Loucy (cell line): Measurements from ENCODE around the gene STXBP5.

Experiments used
- H2AFZ ChIP-seq: fragments of 200-600 bp; sonication (generic); 2 replicates; pipeline ENCODE4 v1.6.0; 2016; ENCODE audit warnings: antibody characterized with exemption, mild to moderate bottlenecking, low read length, moderate library complexity
- H3F3A ChIP-seq: fragments of 200-600 bp; 2 replicates; pipeline ENCODE4 v1.6.0; 2016; ENCODE audit warnings: antibody characterized with exemption, low read depth, mild to moderate bottlenecking
- H3K27me3 ChIP-seq: fragments of 200-600 bp; sonication (generic); 2 replicates; pipeline ENCODE4 v1.6.1; 2014; ENCODE audit warnings: low read length, mild to moderate bottlenecking; ENCODE audit not compliant: insufficient read depth, poor library complexity, severe bottlenecking
- H3K36me3 ChIP-seq: fragments of 200-600 bp; sonication (generic); 2 replicates; pipeline ENCODE4 v1.6.1; 2016; ENCODE audit warnings: low read length; ENCODE audit not compliant: insufficient read depth
- H3K4me1 ChIP-seq: fragments of 200-600 bp; sonication (generic); 2 replicates; pipeline ENCODE4 v1.5.1; 2014; ENCODE audit warnings: low read length, mild to moderate bottlenecking; ENCODE audit not compliant: insufficient read depth, poor library complexity, severe bottlenecking
- H3K4me2 ChIP-seq: fragments of 200-600 bp; sonication (generic); 2 replicates; pipeline ENCODE4 v1.6.0; 2014; ENCODE audit warnings: antibody characterized with exemption, low read length, low read depth, mild to moderate bottlenecking; ENCODE audit not compliant: poor library complexity, severe bottlenecking
- H3K4me3 ChIP-seq: fragments of 200-600 bp; sonication (generic); 2 replicates; pipeline ENCODE4 v1.5.1; 2014; ENCODE audit warnings: low read length, mild to moderate bottlenecking, mixed read lengths; ENCODE audit not compliant: poor library complexity, severe bottlenecking
- H3K79me2 ChIP-seq: fragments of 200-600 bp; sonication (generic); 2 replicates; pipeline ENCODE4 v1.6.1; 2014; ENCODE audit warnings: low read length; ENCODE audit not compliant: insufficient read depth
- H3K9ac ChIP-seq: fragments of 200-600 bp; sonication (generic); 2 replicates; pipeline ENCODE4 v1.6.0; 2014; ENCODE audit warnings: mild to moderate bottlenecking, low read depth, low read length, moderate library complexity; ENCODE audit not compliant: poor library complexity, severe bottlenecking
- H3K9me2 ChIP-seq: fragments of 200-600 bp; sonication (generic); replicated peaks from 2 replicates; pipeline ENCODE4 v1.6.1; 2016; ENCODE audit warnings: low read depth, low read length, mixed read lengths
- H3K9me3 ChIP-seq: fragments of 200-600 bp; sonication (generic); 2 replicates; pipeline ENCODE4 v1.6.1; 2014; ENCODE audit warnings: mild to moderate bottlenecking, antibody characterized with exemption, low read length, low read depth; ENCODE audit not compliant: insufficient read depth
- H4K20me1 ChIP-seq: fragments of 200-600 bp; sonication (generic); 2 replicates; pipeline ENCODE4 v1.6.0; 2014; ENCODE audit warnings: antibody characterized with exemption, low read length, mild to moderate bottlenecking; ENCODE audit not compliant: insufficient read depth, poor library complexity, severe bottlenecking
- EZH2phosphoT487 ChIP-seq: fragments of 200-600 bp; IDR thresholded peaks from 2 replicates; pipeline ENCODE4 v1.6.1; 2018; ENCODE audit warnings: antibody characterized with exemption, mild to moderate bottlenecking, moderate library complexity, borderline replicate concordance
- TF ChIP-seq, protein P1 (sequence below): fragments of 200-600 bp; sonication (generic); conservative IDR thresholded peaks from 2 replicates; pipeline ENCODE4 v1.5.1; 2014; ENCODE audit warnings: mild to moderate bottlenecking, antibody characterized with exemption, low read length

The STXBP5 gene

DNA sequence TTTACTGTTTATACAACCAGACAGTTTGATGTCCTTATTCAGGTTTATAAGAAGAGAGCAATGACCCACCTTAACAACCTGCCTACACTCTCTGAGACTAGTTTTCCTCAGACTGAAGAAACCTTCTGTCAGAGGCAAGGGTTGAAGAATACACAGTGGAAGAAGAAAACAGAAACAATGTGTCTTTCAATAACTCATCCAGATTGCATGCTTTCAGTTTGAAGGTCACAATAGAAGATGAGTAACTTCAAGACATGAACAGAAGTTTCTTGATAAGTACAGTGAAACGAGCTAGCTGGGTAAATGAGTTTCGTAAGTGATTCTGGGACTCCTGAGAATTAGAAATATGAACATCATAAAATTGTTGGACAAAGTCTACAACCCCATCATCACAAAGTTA is 141.7 kb downstream of the STXBP5 start:
- Histone ChIP-seq H4K20me1 (no peaks in the 10 kb centered on the region), H3F3A (0 out of 2 replicates have a peak, but pooled peaks cover 4% of the 10 kb centered on the region), H3K27me3 (no peaks in the 10 kb centered on the region), H3K4me2 (no peak overlapping the region), H3K9me2 (no peaks in the 10 kb centered on the region), H3K4me1 (peaks cover 6% of the 10 kb centered on the region), H3K79me2 (no peaks in the 10 kb centered on the region), H3K9me3 (no peaks in the 10 kb centered on the region), H2AFZ (no peak overlapping the region), H3K4me3 (no peak overlapping the region), H3K9ac (no peak overlapping the region), H3K36me3 (no peaks in the 10 kb centered on the region)
- TF ChIP-seq, protein P1, sequence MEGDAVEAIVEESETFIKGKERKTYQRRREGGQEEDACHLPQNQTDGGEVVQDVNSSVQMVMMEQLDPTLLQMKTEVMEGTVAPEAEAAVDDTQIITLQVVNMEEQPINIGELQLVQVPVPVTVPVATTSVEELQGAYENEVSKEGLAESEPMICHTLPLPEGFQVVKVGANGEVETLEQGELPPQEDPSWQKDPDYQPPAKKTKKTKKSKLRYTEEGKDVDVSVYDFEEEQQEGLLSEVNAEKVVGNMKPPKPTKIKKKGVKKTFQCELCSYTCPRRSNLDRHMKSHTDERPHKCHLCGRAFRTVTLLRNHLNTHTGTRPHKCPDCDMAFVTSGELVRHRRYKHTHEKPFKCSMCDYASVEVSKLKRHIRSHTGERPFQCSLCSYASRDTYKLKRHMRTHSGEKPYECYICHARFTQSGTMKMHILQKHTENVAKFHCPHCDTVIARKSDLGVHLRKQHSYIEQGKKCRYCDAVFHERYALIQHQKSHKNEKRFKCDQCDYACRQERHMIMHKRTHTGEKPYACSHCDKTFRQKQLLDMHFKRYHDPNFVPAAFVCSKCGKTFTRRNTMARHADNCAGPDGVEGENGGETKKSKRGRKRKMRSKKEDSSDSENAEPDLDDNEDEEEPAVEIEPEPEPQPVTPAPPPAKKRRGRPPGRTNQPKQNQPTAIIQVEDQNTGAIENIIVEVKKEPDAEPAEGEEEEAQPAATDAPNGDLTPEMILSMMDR = no peak
- TF ChIP-seq EZH2phosphoT487 = no peak

DNA sequence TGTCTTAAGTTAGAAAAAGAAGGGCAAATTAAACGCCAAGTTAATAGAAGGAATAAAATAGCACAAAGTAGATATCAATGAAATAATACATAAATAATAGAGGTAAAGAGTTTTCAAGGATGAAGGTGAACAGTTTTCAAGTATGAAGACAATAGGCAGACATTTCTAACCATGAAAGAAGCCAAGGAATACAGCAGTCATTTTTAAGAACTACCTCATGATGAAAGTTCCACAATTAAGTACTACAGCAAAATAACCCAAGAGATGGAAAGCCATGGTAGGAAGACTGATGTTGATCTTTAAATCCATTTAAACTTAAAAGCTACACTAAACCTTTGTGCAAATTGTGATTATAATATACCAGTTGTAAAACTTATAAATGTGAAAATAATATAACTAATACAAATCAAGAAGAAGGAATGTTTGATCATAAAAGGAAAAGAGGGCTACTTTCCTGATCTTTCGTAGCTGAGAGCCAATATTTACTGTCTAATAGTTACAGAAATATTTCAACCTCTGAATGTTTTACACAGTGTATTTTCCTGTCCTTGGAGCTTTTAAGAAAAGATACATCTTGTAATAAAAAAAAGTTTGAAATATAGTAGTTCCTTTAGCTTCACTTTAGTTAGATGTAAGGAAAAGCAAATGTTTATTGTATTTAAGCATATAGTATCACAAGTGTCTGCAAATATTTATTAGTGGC is 143.1 kb downstream of the STXBP5 start:
- Histone ChIP-seq H3K9me3 (no peaks in the 10 kb centered on the region), H3K4me2 (no peak overlapping the region), H3K79me2 (no peaks in the 10 kb centered on the region), H2AFZ (no peak overlapping the region), H3K27me3 (no peaks in the 10 kb centered on the region), H4K20me1 (no peaks in the 10 kb centered on the region), H3K9ac (no peak overlapping the region), H3F3A (0 out of 2 replicates have a peak, but pooled peaks cover 4% of the 10 kb centered on the region), H3K4me3 (no peak overlapping the region), H3K36me3 (no peaks in the 10 kb centered on the region), H3K9me2 (no peaks in the 10 kb centered on the region), H3K4me1 (no peaks in the 10 kb centered on the region)
- TF ChIP-seq, protein P1 = no peak
- no peak for TF ChIP-seq EZH2phosphoT487

DNA sequence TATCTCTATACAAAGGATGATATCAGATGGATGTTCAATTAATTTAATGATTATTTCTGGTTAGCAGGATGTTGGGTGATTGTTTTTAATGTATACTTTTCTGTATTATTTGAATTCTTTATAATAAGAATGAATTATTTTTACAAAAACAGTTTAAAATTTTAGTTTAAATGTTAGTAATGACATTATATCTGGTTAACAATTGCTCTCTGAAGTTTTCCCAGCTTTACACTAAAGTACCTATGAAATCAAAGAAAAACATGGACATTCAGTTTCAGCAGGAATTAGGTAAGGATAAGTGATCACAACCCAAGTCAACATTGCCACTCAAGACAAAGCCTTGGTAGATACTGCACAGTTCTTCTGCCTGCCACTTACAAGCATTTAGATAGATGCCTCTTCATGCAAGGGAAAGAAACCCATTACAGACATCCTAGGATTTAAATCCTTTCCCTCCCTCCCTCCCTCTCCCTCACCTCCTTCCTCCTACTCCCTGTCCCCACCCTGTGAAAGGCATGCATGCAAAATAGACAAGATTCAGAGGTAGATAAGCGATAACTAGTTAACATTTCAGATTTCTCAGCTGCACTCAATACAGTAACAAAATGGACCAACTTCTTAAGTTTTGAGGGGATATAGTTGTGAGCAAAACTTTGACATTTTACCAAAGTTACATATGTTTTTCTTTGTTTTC is 143.8 kb downstream of the STXBP5 start:
- no peaks in the 10 kb centered on the region for H3K9me3 ChIP-seq
- H3F3A ChIP-seq = 0 out of 2 replicates have a peak, but pooled peaks cover 4% of the 10 kb centered on the region
- no peak overlapping the region for H2AFZ ChIP-seq
- H4K20me1 ChIP-seq = no peaks in the 10 kb centered on the region
- no peak overlapping the region for H3K9ac ChIP-seq
- H3K9me2 ChIP-seq = no peaks in the 10 kb centered on the region
- H3K27me3 ChIP-seq = no peaks in the 10 kb centered on the region
- no peak overlapping the region for H3K4me3 ChIP-seq
- no peaks in the 10 kb centered on the region for H3K79me2 ChIP-seq
- TF ChIP-seq, protein P1 = no peak
- TF ChIP-seq EZH2phosphoT487 = no peak
- no peaks in the 10 kb centered on the region for H3K4me1 ChIP-seq
- H3K4me2 ChIP-seq = no peak overlapping the region
- H3K36me3 ChIP-seq = no peaks in the 10 kb centered on the region
